HG02610 (cell line): Measurements from ENCODE around the gene FAM240A.

Experiments used
- ATAC-seq: cut with Tn5 transposase; IDR thresholded peaks from one replicate; pipeline ENCODE4 v1.9.1; 2021; ENCODE audit warnings: mild to moderate bottlenecking, moderate library complexity; ENCODE audit not compliant: unreplicated experiment

The FAM240A gene

DNA sequence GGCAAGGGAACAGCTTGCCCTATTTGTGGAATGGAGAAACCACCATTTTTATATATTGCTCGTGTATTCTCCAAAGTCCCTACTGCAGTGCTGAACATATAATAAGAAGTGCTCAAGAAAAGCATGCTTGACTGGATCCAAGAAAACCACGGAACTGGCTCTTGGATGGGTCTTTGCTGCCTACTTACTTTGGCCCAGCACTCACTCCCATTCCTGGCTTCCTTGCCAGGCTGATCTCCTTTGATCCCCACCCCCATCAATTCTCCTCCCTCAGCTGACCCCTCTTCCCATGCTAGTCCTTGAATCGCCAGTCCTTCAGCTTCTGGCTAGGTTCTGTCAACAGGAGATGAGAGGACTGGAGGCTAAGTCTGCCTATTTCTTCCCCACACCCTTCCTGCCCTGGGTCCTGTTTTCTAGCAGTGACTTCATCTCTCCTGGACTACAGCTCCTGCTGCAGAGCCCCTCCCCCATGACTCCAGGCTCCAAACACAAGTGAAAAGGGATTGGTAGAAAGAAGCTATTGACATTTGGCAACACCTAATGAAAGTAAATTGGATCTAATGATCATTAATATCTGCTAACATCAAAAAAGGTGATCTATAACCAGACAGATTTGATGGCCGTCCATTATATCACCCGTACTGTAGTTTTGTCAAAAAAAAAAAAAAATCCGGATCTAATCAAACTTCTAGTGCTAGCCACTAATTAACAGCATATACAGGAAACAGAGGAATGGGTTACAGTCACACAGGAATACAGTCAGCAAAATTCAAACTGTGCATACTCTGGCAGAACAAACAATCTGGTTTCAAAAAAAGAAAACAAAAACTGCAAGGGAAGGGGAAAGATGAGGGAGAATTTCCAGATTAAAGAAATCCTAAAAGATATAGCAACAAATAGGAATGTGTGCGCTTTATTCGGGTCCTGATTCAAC is 7.8 kb downstream of the FAM240A start:
- no peak for ATAC-seq

DNA sequence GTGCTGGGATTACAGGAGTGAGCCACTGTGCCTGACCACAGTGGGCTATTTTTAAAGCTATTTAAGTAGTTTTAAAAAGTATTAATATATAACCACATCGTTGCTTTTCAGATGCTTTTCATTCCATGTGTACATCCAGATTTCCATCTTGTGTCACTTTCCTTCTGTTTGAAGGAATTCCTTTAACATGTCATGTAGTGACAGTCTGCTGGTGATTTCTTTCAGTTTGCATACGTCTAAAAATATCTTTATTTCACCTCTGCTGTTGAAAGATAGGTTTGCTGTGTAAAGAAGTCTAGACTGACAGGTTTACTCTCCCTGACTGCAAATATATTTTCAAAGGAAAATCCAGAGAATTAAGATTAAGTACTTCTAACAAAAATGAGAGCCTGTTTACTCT is 12.2 kb downstream of the FAM240A start:
- ATAC-seq: no peak

DNA sequence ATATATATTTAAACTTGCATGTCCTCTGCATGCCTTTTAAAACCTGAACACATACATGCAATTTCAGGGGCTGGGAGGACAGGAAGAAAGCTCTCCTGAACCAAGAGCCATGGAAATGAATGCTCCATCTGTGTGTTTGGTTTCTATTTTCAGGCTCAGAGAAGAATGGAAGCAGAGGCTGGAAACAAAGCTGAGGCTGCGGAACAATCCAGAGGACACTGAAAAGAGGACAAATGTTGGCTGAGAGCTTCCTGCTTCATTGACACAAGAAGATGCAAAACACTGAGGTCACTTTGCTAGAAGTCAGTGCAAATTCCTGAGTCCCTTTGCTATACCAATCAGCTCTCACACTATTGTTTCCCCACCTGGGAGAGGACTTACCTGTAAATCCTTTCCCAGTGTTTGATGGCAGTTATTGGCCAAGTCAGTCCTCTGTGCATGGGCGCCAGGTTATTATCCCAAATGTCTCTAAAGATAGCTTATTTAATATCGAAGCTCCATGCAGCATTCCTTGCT is 12.7 kb downstream of the FAM240A start:
- ATAC-seq: no peak

DNA sequence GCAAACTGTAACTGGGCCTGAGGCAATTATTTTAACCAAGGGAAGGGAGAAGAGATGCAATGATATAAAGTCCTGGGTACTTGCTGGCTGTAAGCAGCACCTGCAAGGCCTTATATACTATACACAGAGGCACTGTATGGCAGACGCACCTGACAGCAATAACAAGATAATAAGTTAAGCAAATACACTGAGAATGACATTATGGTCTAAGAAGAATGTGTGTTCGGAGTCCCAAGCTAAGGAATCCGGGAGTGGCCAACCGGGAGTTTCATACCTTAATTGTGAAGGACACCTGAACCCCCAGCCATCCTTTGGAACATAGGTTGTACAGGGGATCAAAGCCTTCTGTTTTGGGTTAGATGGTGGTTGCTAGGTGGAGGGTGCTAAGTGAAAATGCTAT is 13.7 kb downstream of the FAM240A start:
- ATAC-seq: no peak

DNA sequence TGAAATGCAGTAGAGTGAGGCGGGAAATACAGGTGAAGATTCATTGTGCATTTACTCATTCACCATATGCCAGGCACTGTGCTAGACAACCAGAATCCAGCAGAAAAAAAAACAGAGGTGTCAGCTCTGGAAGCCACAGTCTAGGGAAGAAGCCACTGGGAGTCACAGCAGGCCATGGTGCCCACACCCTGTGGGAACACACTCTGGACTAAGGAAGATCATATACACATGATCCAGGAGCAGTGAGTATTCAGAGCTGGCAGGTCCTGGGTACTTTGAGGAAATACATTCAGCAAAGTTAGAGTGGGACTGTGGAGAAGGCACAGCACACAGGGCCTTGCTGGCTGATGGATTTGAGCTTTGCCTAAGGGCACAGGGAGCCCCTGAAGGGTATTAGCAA is 14.8 kb downstream of the FAM240A start:
- ATAC-seq: no peak

DNA sequence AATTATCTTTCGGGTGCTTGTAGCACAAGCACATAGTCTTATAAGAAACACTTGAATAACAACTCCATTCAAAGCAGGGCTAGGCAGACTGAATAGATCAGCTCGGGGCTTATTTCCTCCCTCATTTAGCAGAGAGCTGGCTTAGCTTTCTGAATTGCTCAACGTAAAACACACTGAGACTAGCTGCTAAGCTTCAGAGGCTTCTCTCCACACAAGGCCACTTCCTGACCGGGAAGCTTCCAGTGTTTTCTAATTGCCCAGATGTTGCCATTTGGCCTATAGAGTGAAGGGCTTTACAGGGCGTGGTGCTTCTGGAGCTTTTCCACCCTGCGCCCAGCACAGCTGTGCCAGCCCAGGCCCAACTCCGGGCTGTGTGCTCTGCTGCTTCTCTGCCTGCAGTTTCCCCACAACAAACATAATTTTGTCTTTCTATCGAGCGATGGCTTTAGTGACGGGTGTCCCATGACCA is 16.6 kb downstream of the FAM240A start:
- ATAC-seq: no peak

DNA sequence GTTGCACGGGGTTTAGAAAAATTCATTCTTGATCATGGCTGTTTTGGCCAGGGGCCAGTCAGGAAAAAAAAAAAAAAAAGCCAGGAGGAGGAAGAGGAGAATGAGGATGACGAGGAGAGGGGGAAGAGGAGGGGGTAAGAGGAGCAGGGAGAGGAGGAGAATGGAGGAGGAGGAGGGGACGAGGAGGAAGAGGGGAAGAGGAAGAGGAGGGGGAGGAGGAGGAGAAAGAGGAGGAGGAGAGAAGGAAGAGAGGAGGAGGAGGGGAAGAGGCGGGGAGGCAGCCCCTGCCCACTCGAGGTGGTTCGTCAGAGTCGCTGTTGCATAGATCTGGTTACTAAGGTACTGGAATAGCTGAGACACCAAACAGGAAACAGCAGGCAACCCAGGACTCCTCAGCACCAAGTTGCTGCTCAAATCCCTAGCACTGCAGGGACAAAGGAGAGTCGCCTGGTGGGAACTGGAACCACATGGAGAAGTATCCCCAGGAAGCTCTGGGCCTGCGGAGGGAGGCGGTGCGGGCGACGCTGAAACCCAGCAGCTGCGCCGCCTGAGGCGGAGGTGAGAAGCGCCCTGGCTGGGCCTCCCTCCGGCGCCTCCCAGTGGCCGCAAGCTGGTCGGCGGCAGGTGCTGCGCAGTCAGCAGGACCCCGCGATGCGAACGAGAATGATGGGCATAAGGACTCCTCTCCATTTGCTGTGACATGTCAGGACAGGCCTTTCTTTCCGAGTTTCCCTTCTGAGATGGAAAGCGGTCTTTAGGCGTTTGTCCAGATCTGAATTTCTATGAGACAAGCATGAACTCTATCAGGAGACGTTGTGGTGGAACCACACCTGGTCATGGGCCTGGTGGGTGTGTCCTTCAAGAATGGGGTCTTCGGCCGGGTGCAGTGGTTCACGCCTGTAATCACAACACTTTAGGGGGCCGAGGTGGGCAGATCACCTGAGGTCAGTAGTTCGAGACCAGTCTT is 17.5 kb downstream of the FAM240A start:
- ATAC-seq: peak; percentile 80

DNA sequence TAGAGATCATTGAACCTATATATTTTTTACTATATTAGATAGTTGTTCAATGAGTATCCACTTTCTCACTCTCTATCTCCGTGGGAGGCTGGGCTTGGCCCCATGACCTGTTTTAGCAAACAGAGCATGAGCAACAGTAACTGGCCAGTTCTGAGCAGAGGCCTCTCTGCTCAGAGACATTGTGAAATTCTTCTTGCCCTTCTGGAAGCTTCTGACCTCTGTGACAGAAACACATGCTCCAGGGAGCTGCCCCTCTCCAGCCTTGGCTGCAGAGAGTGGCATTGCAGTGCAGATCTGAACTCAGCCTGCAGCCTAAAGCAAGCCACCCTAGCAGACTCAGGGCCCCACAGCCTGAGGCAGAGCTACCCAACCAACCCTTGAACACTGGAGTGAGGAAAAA is 20.5 kb downstream of the FAM240A start:
- ATAC-seq: no peak

DNA sequence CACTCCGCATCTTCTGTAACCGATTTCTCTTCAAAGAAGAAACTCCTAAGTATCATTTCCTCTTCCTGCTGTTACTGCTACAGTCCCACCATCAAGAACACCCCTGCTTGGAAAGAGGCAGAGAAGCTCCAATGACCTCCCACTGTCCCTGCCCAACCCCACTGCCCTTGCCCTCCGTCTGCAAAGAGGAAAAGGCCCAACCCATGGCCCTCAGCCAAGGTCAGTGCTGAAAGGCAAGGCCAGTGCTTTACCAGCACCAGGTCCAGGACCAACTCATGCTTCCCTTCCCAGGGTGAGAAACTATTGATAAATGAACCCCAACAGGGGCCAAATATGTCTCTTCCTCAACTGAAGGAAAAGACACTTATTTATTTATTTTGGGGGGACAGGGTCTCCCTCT is 22.5 kb downstream of the FAM240A start:
- ATAC-seq: no peak

DNA sequence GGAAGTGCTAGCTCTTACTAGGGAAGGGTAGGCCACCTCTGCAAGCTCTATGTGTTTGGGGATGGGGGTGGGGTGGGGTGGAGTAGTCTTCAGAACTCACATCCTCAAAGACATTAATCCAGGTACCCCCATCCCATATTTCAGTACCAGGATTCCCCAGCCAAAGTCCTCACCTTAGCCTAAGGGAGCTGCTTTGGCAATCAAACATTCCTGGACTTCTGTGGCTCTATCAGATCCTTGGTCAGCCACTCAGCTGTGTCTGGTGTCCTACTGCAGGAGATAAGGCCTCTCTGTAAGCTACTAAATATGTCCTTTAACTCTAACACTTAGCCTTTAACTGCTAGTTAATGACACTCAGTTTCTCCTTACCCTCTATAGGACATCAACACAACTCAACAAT is 26.9 kb downstream of the FAM240A start:
- no peak for ATAC-seq

DNA sequence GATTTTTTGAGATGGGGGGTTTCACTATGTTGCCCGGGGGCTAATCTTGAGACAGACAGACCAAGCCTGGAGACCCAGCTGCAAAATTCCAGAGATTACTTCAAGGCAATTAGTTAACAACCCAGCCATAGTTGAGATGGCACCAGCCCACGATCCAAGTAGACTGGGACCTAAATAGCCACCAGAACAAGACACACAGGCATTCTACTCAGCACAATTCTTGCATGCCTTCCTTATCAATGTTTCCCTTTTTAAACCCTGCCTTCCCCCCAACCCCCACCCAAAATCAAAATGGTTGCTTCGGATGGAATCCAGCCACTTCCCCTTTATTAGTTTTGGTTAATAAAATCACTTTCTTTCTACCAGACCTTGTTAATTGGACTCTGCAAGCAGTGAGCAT is 28.6 kb downstream of the FAM240A start:
- no peak for ATAC-seq

DNA sequence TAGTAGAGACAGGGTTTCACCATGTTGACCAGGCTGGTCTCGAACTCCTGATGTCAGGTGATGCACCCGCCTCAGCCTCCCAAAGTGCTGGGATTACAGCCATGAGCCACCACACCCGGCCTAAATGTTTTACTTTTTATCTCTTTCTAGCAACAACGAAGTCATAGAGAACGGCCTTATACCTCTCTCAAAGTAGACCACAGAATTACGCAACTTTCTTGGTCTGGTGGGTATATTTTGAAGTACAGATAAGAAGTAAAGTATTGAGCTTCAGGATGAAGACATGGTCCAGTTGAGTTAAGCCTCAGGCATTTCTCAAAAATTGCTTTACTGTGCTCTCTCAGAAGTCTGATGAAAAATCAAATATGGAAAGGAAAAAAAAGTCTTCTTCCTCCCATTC is 30.6 kb downstream of the FAM240A start:
- ATAC-seq: no peak

DNA sequence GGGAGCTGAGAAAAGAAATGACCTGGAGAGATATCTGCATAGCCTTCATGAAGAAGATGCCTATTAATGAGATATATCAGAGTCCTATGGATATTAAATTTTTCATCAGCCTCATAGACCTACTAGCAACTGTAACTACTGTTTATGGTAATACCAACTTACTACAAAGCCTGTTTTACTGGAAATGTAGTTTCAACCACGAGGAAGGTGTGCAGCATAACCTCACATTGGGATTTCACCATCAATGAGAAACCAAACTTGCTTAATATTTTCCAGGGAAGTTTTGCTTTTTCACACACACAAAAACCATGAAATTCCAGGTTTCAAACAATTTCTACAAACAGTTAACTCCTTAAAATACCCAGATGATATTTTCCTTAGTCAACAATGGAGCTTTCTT is 31.4 kb downstream of the FAM240A start:
- no peak for ATAC-seq

DNA sequence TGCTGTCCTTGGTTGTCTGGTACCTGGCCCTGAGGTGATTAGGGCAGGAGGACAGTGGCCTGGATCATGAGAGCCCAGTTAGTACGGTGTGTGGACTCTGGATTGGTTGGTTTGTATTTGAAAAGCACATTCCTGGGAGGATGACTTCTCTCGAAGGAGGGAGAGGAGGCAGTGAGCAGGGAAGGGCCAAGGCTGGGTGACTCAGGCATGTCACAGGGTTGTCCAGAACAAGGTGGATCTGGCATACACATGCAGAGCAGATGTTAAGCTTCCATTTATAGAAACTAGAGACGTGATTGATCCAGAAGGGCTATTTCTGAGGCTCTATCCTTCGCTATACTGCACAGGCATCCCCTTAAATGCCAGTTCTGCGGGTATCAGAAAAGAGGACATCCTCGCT is 34.4 kb downstream of the FAM240A start:
- no peak for ATAC-seq

DNA sequence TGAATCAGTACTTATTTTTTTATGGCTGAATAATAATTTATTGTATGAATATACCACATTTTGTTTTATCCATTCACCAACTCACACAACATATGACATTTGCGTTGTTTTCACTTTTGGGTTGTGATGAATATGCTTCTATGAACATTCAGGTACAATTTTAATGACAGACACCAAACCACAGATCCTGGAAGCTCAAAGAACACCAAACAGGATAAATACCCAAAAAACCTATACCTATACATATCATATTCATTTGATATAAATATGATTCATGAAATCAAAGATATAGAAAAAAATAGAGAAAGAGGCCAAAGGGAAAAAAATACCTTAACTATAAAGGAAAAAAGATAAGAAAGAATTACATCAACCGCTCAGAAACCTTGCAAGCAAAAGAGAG is 35.8 kb downstream of the FAM240A start:
- ATAC-seq: no peak

DNA sequence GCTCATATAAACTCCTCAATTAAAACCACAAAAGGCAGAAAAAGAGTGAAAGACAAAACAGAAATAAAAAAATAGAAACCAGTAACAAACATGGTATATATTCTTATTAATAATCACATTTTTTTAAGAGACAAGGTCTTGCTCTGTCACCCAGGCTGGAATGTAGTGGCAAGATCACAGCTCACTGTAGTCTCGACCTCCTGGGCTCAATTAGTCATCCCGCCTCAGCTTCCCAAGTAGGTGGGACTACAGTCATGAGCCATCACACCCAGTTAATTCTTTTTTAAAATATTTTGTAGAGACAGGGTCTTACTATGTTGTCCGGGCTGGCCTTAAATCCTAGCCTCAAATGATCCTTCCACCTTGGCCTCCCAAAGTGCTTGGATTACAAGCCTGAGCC is 37.1 kb downstream of the FAM240A start:
- no peak for ATAC-seq

DNA sequence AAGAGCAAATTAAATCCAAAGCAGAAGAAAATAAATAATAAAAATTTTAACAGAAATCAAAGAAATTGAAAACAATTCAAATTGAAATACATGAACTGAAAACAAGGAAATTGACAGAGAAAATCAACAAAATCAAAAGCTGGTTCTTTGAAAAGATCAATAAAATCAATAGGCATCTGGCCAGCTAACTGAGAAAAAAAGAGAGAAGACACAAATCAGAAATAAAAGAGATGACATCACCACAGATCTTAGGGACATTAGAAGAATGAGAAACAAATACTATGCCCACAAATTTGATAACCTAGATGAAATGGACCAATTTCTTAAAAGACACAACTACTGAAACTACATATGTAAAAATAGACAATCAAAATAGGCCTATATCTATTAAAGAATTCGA is 38.8 kb downstream of the FAM240A start:
- no peak for ATAC-seq

DNA sequence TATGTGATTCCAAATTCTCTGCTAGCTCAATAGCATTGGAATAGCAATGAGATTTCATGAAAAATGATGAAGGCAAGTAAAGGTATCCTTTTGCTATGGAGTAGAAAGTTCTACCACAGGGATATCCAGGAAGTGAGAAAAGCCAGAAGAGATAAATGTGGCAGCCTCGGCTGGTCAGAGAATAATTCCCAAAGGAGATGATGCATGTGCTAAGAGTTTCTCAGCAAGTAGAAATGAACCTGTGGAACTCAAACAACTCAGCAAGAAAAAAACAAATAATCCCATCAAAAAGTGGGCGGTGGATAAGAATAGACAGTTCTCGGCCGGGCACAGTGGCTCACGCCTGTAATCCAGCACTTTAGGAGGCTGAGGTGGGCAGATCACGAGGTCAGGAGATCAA is 42.9 kb downstream of the FAM240A start:
- no peak for ATAC-seq

DNA sequence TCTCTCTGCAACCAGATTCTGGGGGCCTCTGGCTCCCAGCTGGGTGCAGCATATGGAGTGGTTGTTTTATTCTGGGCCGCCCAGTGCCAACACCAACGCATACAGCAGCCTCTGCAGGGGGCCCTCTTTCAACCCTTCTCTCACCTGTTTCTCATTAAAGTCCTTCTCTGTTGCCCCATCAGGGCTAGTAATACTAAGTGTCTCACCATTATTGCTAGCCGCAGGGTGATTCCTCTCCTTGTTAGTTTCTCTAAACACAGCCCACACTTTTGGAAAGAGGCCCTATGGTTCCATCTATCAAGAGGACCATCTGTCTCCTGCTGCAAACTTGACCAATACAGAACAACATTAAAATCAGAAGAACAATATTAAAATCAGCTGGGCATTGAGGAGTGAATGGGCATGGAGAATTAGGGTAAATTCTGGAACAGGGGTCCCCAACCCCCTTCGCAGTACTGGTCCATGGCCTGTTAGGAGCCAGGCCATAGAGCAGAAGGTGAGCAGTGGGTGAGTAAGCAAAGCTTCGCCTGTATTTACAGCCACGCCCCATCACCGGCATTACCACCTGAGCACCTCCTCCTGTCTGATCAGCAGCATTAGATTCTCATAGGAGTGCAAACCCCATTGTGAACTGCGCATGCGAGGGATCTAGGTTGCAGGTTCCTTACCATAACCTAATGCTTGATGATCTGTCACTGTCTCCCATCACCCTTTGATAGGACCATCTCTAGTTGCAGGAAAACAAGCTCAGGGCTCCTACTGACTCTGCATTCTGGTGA is 44.6 kb downstream of the FAM240A start:
- no peak for ATAC-seq

DNA sequence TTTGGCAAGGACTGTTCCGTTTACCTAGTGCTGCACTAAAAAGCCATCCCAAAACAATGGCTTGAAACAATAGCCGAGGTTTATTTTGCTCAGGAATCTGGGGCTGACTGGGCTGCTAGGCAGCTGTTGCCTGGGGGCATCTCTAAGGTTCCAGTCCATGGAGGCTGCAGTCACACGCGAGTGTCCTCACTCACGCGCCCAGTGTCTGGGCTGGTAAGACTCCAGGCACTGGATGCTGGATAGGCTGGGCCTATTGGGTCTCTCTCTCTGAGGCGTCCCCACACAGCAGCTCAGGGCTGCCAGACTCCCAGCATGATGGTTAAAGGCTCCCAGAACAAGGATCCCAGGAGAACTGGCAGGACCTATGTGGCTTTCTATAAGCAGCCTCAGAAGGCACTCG is 47.0 kb downstream of the FAM240A start:
- ATAC-seq: no peak

DNA sequence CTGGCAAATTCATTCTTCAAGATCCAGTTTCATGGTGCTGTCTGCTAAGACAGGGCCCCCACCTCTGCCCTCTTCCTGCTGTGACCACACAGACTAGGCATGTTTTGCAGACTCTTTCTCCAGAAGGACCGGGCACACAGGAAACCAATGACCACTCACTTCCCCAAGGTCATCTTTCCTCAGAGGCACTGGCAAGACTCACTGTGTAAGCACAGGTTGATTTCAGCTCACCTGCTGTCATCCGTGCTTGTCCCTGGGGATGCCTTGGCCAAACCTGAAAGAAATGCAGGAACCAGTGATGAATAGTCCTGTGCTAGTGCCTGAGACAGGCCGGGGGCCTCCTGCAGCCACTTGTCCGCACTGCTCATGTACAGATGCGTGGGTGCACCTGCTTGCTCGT is 47.7 kb downstream of the FAM240A start:
- ATAC-seq: no peak
